HS-5 (cell line): Measurements from ENCODE around the gene PDZD7.

Experiments used
- DNase-seq: peaks from one replicate; pipeline ENCODE4 v3.0.0-alpha.2; 2012; ENCODE audit warnings: low read depth

The PDZD7 gene

DNA sequence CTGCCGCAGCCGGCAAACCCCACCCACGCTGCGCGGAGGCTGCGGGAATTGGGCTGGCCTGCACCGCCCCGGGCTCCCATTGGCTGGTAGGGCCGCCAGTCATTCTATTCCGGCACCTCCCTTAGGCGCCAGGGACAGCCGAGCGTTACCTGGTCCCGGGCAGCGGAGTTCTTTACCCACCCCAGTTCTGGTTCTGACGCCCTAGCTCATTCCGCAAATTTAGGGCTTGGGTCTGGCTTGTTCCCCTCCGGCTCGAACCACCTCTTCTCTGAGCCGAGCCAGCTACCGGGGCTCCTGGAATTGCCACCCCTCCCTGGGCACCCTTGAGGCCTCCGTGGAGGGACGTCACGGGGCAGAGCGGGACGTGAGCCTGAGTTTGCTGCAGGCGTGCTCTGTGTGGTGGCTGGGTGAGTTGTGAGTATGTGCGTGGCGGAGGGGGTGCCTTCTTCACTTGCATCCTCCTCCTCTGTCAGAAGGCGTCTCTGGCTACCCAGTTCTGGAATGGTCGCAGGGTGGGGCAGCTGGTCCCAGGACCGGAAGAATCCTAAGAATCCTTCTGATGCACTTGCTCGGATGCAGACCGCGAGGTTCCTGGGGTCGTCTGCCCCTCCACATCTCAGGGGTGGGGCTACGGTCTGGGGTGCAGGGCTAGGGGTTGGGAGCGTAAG, at the start of gene PDZD7, which contains the start of gene SFXN3:
PDZD7 (minus strand) TSS at position 2 of the 668 bp plus-strand sequence. CDS start 910 bp downstream, outside the sequence.
SFXN3 (plus strand) TSS at position 107 of the 668 bp plus-strand sequence. CDS start 3,461 bp downstream, outside the sequence.
- DNase-seq: peak; percentile 58

DNA sequence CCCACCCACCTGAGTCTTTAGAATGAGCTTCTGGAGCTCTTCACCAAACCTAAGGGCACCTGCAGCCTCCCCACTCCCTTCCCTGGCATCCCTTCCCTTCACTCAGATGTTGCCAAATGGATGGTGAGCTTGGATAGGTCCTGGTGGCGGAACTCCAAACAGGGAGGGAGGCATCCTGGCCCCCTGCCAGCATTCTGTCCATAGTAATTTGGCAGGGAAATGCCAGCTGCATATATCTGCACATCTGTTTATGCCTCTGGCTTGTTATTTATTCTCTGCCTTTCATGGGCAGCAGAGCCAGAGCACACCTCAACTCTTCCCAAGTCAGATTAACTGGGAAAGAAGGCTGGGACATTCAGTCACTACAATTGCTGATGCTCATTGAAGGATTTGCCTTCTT, 48.9 kb upstream of the PDZD7 start:
- no peak for DNase-seq

- DNase-seq: no peak
Observed at GRCh38 chr10:101076630-101077029, 45.7 kb upstream of the PDZD7 start.

GRCh38 chr10:101075775-101076174, 44.8 kb upstream of the PDZD7 start:
- DNase-seq: no peak

- no peak for DNase-seq
Observed at GRCh38 chr10:101073631-101074030, 42.7 kb upstream of the PDZD7 start.

DNA sequence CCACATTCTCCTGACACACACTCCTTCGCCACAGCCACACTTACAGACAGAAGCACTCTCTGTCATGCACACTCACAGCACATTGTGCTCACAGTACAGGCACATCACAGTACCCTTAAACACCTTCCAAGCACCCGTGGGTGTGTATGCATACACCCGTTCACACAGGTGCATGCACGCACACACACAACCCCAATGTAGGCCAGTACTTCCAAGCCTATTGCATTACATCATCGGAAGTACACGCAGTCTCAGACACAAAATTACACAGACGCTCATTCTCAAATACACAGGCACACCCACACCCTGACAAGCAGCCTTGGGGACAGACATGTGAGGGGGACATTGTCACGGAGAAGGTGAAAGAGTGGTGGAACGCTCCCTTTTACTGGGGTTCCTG, 42.0 kb upstream of the PDZD7 start:
- DNase-seq: no peak

GRCh38 chr10:101071885-101072433, 41.0 kb upstream of the PDZD7 start:
- DNase-seq: no peak

- no peak for DNase-seq
Observed at GRCh38 chr10:101071267-101071884, 40.4 kb upstream of the PDZD7 start.

DNA sequence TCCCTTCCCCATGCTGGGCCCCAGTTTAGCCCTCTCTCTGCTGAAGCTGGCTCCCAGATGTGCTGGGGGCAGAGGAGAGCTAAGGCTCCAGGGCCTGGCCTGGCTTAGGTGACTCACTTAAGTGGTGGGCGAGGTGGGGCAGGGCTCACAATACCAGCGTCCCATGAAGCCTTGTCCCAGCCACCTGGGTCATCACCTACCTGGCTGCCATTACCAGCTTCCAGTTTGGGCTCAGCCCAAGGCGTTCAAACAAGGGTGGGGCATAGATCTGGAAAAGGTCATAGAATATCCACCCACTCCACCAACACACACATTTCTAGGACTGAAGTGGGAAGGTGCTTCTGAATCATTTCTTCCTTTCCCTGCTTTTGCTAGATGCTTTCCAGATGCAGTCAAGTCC, 39.2 kb upstream of the PDZD7 start:
- no peak for DNase-seq

DNA sequence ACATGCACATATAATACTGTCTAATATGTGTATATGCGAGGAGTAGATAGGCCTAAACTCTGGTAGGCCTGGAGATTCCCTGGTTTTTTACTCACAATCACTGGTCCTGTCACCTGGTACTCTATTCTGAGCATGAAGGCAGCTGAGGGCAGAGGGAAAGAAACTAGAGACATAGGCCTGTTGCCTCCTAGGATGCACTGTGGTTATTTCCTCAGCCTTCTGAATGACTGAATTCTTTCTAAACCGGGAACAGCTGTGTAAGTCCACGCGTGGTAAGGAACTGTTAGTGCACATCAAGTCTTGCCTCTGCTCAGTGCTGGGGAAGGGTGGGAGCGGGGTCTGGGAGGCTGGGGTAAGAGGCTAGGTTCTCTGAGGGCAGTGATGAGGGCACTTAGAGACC, 38.5 kb upstream of the PDZD7 start:
- DNase-seq: no peak

DNA sequence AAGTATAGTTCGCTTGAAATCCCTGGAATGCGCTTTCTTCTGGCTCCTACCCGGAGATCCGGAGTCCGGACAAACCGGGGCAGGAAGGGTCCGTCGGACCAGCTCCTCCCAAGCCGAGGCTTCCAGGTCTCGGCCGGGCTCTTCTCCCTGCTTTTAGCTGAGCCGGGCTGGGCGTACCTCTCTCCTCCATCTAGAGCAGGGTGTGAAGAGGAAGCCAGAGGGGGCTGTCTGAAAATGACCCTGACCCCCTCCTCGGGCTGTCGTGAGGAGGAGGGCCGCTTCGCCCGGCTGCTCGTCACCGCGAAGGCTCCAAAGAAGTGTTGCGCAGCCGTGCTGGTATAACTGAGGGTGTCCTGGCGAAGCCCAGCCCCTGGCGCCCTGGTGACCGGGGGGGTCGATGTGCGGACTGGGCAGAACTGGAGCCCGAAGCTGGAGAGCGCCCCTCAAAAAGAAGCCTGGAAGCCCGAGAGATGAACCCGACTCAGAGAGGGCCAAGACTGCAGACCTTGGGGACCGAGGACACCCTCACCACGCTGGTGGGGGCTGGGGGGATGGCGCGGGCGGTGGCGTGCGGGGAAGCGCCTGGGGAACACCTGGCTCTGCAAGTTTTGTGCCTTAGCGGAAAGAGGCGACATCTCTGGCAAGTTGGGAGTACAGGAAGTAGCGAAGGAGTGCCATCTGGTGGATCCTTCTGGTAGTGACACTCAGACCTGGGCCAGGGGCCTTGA, 36.6 kb upstream of the PDZD7 start:
- DNase-seq: no peak

DNA sequence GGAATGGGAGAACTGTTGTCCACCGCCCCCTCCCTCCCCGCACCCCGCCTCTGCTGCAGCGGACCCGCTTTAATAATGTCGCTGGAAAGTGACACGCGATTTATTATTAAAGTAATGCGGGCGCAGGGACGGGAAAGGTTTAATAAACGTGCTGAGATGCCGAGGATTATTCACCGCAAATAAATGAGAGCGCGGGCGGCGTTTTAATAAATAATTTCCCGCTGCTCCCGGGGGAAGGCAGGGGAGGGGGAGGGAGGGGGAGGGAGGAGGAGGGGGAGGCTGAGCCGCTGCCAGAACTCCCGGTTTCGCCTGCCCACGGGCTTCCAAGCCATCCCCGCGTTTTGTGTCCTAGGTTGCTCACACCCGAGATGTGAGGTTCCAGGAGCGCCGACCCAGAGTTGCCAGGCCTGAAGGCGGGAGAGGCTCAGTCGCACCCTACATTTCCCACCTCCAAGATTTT, 36.0 kb upstream of the PDZD7 start:
- no peak for DNase-seq

GRCh38 chr10:101066146-101066895, 35.4 kb upstream of the PDZD7 start:
- no peak for DNase-seq

DNA sequence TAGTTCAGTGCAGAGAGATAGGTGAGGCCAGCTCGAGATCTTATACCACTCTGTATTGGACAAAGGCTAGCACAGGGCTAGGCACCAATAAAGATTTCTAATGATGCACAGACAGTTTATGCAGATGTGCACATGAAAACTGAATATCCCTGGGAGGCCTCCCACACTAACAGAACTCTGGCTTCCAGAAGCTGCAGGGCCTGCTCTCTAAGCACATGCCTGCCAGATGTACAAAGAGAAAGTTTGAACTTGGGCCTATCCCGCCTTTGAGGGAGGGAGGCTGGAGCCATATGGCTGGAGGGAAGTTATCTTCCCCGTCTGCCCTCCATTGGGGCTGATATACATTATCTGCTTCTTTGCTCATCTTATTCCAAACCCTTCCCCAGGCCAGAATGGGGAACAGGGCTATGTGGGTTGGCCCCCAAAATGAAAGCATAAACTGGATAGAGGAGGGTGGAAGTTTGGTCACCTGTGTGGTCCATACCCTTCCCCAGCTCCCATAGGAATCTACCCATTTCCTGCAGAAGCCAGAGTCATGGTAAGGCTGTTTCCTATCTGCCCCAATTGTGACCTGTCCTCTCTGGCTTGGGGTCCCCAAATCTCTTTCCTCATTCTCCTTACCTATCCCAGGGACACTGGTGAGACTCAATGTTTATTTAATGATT, 34.7 kb upstream of the PDZD7 start:
- DNase-seq: no peak

DNA sequence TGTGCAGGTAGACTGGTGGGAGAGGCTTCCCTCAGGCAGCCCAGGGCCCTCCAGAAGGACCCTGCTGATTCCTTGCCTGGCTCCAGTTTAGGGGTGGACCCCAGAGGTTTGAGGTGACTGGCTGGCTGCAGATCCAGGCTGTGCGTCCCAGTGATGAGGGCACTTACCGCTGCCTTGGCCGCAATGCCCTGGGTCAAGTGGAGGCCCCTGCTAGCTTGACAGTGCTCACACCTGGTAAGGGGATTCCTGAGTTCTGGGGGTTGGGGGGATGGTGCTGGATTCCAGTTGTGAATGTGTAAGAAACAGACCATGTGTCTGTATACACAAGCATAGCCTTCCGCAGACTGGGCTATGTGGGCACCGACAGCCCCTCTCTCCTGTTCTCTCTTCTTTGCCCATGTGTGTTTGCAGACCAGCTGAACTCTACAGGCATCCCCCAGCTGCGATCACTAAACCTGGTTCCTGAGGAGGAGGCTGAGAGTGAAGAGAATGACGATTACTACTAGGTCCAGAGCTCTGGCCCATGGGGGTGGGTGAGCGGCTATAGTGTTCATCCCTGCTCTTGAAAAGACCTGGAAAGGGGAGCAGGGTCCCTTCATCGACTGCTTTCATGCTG, 33.6 kb upstream of the PDZD7 start:
- no peak for DNase-seq

GRCh38 chr10:101063548-101064414, 32.9 kb upstream of the PDZD7 start:
- no peak for DNase-seq

GRCh38 chr10:101063050-101063525, 32.2 kb upstream of the PDZD7 start:
- no peak for DNase-seq

DNA sequence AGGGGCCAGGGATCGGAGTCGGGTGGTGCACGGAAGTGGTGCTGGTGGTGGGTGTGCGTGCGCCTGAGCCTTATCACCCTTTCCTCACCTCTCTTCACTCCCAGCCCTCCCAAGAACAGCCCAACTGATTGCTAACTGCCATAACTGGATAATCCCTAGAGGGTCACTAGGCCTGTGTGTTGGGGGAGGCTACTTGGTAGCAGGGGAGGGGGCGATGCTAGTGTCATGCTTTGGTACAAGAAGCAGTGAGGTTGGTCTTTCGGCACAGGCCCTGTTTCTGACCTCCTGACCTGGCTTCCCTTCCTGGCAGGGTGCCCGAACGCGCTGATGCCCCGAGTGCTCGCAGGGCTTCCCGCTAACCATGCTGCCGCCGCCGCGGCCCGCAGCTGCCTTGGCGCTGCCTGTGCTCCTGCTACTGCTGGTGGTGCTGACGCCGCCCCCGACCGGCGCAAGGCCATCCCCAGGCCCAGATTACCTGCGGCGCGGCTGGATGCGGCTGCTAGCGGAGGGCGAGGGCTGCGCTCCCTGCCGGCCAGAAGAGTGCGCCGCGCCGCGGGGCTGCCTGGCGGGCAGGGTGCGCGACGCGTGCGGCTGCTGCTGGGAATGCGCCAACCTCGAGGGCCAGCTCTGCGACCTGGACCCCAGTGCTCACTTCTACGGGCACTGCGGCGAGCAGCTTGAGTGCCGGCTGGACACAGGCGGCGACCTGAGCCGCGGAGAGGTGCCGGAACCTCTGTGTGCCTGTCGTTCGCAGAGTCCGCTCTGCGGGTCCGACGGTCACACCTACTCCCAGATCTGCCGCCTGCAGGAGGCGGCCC, 31.5 kb upstream of the PDZD7 start:
- no peak for DNase-seq
